GM12892 (cell line): ENCODE measurements around the gene OGFOD1.

Source experiments
- DNase-seq: peaks from one replicate; pipeline ENCODE4 v3.0.0; 2011; ENCODE audit not compliant: insufficient read length
- FAIRE-seq: peaks from 2 replicates; lab custom pipeline; 2011; peaks lifted over from hg19 to GRCh38; lab: Jason Lieb, UNC
- POLR2A ChIP-seq: IDR thresholded peaks from 2 replicates; pipeline ENCODE4 v1.6.1; 2011; ENCODE audit warnings: low read depth, low read length, control low read depth
- POLR2AphosphoS5 ChIP-seq: IDR thresholded peaks from 2 replicates; pipeline ENCODE4 v1.6.1; 2011; ENCODE audit warnings: low read depth, low read length, control low read depth
- TAF1 ChIP-seq: IDR thresholded peaks from 2 replicates; pipeline ENCODE4 v1.6.1; 2011; ENCODE audit warnings: low read depth, mild to moderate bottlenecking, control low read depth, low read length, borderline replicate concordance

OGFOD1 gene

GRCh38 chr16:56491657-56492261 lies 40.4 kb downstream of the OGFOD1 start:
- FAIRE-seq, result no peak
- no peak for DNase-seq
- TF ChIP-seq POLR2AphosphoS5 (no peak), POLR2A (no peak), TAF1 (no peak)

DNA sequence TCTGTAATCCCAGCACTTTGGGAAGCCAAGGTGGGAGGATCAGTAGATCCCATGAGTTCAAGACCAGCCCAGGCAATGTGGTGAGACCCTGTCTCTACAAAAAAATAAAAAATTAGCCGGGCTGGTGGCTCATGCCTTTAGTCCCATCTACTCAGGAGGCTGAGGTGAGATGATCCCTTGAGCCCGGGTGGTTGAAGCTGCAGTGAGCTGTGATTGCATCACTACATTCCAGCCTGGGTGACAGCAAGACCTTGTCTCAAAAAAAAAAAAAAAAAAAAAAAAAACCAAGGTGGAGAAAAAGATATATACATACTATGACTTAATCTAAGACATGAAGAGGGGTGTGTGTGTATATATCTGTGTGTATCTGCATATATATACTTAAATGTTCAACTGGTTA lies 41.8 kb downstream of the OGFOD1 start:
- TF ChIP-seq TAF1, result no peak
- no peak for TF ChIP-seq POLR2A
- no peak for TF ChIP-seq POLR2AphosphoS5
- no peak for DNase-seq
- FAIRE-seq, result no peak

DNA sequence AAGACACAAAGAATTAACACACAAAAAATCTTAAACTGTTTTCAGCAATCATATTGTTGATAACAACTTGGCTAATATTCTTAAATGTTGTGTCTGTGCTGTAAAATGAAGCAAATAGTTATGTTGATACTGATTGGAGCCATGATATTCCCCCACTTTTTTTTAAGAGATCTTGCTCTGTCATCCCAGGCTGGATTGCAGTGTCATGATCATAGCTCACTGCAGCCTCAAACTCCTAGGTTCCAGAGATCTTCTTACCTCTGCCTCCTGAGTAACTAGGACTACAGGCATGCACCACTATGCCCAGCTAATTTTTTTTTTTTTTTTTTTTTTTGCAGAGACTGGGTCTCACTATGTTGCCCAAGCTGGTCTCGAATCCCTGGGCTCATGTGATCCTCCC lies 42.5 kb downstream of the OGFOD1 start:
- FAIRE-seq (no peak), DNase-seq (no peak)
- TF ChIP-seq POLR2AphosphoS5 (no peak), POLR2A (no peak), TAF1 (no peak)

DNA sequence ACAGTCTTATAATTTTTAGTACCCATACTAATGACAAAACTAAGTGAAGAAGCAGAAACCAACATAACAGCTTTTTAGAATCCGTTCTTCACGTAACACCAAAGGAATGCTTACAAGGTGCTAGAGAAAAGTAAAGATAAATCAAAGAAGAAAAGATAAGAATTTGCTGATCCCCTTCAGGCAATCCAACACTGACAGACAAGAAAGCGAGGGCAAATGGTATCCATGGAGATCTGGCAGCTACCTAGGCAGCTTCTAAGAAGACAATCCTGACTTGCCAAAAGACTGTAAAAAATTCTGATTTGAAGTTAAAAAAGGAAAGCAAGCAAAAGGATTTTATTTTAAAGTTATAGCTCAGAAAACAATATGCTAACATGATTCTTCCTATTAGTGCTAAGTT lies 53.8 kb downstream of the OGFOD1 start:
- no peak for FAIRE-seq
- TF ChIP-seq POLR2A (no peak), POLR2AphosphoS5 (no peak), TAF1 (no peak)
- no peak for DNase-seq

DNA sequence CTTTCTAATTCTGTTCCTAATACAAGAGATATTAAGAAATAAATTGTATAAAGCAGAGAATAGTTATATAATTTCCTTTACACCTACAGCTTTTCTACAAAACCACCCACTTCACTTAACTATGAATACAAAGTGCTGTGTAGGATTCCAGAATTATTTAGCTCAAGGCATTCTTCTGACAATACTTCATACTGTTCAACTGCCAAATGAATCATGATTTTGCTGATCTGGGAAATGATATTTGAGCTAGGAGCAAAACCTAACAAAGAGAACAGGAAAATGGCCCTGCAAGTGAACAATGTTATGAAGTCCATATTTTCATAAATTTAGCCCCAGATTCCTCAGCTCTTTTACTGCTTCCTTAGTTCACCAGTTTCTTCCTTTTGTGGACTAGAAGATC lies 55.6 kb downstream of the OGFOD1 start:
- no peak for FAIRE-seq
- DNase-seq, result no peak

GRCh38 chr16:56510544-56510943 lies 59.2 kb downstream of the OGFOD1 start:
- DNase-seq (no peak), FAIRE-seq (no peak)
- TF ChIP-seq TAF1, result no peak
- no peak for TF ChIP-seq POLR2A

More for the DNA sequence above, 55.6 kb downstream of the OGFOD1 start:
- TF ChIP-seq TAF1 (no peak), POLR2AphosphoS5 (no peak), POLR2A (no peak)

- TF ChIP-seq TAF1 (no peak), POLR2A (no peak)
- DNase-seq (no peak), FAIRE-seq (no peak)
Measured at GRCh38 chr16:56512025-56512424, 60.7 kb downstream of the OGFOD1 start.

DNA sequence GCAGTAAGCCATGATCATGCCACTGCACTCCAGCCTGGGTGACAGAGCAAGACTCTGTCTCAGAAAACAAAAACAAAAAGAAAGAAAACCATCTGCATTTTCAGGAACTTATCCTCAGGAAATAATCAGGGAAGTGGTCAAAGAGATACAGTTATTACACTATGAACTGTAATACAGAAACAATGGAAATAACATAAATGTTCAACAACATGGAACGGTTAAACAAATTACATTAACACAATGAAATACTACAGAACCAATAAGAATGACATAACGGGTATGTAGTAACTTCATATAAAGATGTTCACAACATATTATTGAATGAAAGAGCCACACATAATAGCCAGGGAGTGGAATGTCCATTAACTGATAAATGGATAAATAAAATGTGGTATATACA lies 61.7 kb downstream of the OGFOD1 start:
- TF ChIP-seq POLR2A, result no peak
- TF ChIP-seq POLR2AphosphoS5, result no peak
- no peak for TF ChIP-seq TAF1
- no peak for DNase-seq
- no peak for FAIRE-seq

- no peak for FAIRE-seq
- no peak for TF ChIP-seq TAF1
- no peak for TF ChIP-seq POLR2A
- no peak for TF ChIP-seq POLR2AphosphoS5
- no peak for DNase-seq
Measured at GRCh38 chr16:56513972-56514371, 62.6 kb downstream of the OGFOD1 start.

GRCh38 chr16:56514845-56515244 lies 63.5 kb downstream of the OGFOD1 start:
- FAIRE-seq, result no peak
- TF ChIP-seq POLR2A (no peak), POLR2AphosphoS5 (no peak), TAF1 (no peak)
- no peak for DNase-seq

DNA sequence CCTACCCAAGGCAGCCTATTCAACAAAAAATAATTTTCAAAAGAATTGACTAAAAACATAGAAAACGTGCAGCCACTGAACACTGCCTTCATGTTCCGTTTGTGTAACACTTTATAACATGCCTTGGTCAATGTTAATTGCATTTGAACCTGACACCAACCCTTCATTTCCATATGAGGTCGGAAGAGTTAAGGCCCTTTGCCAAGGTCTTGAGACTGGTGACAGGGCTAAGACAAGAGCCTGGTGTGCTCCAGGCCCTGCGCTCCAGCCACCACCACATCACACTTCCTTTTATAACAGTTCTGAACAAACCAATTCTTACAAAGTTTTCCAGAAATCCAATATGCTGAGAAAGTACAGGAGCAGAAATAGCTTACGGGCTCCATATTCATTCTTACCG lies 64.3 kb downstream of the OGFOD1 start:
- TF ChIP-seq POLR2AphosphoS5 (no peak), TAF1 (no peak), POLR2A (no peak)
- FAIRE-seq (no peak), DNase-seq (no peak)

- no peak for TF ChIP-seq POLR2A
- no peak for TF ChIP-seq TAF1
- TF ChIP-seq POLR2AphosphoS5, result no peak
- no peak for FAIRE-seq
- no peak for DNase-seq
Measured at GRCh38 chr16:56517206-56517605, 65.9 kb downstream of the OGFOD1 start.
